GM19467 (cell line): ENCODE results near the gene OVOL1.

ENCODE experiments used
- ATAC-seq: cut with Tn5 transposase; IDR thresholded peaks from one replicate; pipeline ENCODE4 v1.9.1; 2021; ENCODE audit warnings: mild to moderate bottlenecking, moderate library complexity; ENCODE audit not compliant: unreplicated experiment

OVOL1 gene

GRCh38 chr11:65777821-65778361 lies 9.0 kb upstream of the OVOL1 start:
- no peak for ATAC-seq

- ATAC-seq = no peak
Measured at GRCh38 chr11:65778431-65778900, 8.4 kb upstream of the OVOL1 start.

GRCh38 chr11:65778901-65779668 lies 7.8 kb upstream of the OVOL1 start:
- no peak for ATAC-seq

- no peak for ATAC-seq
Measured at GRCh38 chr11:65779669-65779918, 7.3 kb upstream of the OVOL1 start.

GRCh38 chr11:65779919-65780769 lies 6.7 kb upstream of the OVOL1 start:
- ATAC-seq = peak; percentile 39

- peak; percentile 41 for ATAC-seq
Measured at GRCh38 chr11:65780770-65781151, 6.1 kb upstream of the OVOL1 start, which contains the start of gene AP5B1. TSS of gene AP5B1 (minus strand) at chr11:65780976. CDS start at chr11:65780591, 385 bp downstream.

- ATAC-seq = no peak
Measured at GRCh38 chr11:65781152-65781961, 5.5 kb upstream of the OVOL1 start.

- ATAC-seq = no peak
Measured at GRCh38 chr11:65781962-65782815, 4.7 kb upstream of the OVOL1 start.

GRCh38 chr11:65782816-65783228 lies 4.0 kb upstream of the OVOL1 start:
- no peak for ATAC-seq

GRCh38 chr11:65785319-65786007 lies 1.4 kb upstream of the OVOL1 start:
- ATAC-seq = no peak

GRCh38 chr11:65786008-65786785 lies 666 bp upstream of the OVOL1 start:
- no peak for ATAC-seq

- ATAC-seq = no peak
Measured at GRCh38 chr11:65787649-65788622, 1.1 kb downstream of the OVOL1 start.

GRCh38 chr11:65788821-65789220 lies 2.0 kb downstream of the OVOL1 start:
- ATAC-seq = no peak

- no peak for ATAC-seq
Measured at GRCh38 chr11:65789230-65790103, 2.6 kb downstream of the OVOL1 start.

GRCh38 chr11:65790104-65790901 lies 3.4 kb downstream of the OVOL1 start:
- ATAC-seq = no peak
